Psoas muscle (tissue), 8 donors: ENCODE measurements around the gene KIAA1217. TPM values are rescaled to one million over a fixed set of nuclear protein-coding genes. Genes with fewer than 3 reads are reported as not detected.

ENCODE experiments used
- ATAC-seq, 4 donors: fragments of 200-7000 bp; cut with Tn5 transposase; one replicate each; pipeline ENCODE4 v1.9.1; 2020; ENCODE audit warnings: moderate library complexity in 3 of 4, mild to moderate bottlenecking in 2 of 4
- DNase-seq, 2 donors: peaks; one replicate each; pipeline ENCODE4 v3.0.0-alpha.2; 2020
- H3K27ac ChIP-seq: fragments of 200-600 bp; one replicate; pipeline ENCODE4 v1.8.0; 2022
- H3K27me3 ChIP-seq, 3 donors: fragments of 200-600 bp in 1 of 3; one replicate each; pipeline versions ENCODE4 v1.6.1 to v1.8.0; 2013 to 2022; ENCODE audit warnings: low read length in 2 of 3, mild to moderate bottlenecking in 2 of 3, moderate library complexity in 1 of 3; ENCODE audit not compliant: insufficient read depth in 3 of 3
- H3K36me3 ChIP-seq, 2 donors: fragments of 200-600 bp in 1 of 2; one replicate each; pipeline versions ENCODE4 v1.6.1 to v1.8.0; 2013 to 2022; ENCODE audit warnings: low read depth in 1 of 2, mild to moderate bottlenecking in 1 of 2, moderate library complexity in 1 of 2; ENCODE audit not compliant: insufficient read depth in 1 of 2
- H3K4me1 ChIP-seq: fragments of 200-600 bp; one replicate; pipeline ENCODE4 v1.8.0; 2022
- H3K4me3 ChIP-seq: fragments of 200-600 bp; one replicate; pipeline ENCODE4 v1.8.0; 2022; ENCODE audit warnings: mild to moderate bottlenecking
- H3K9me3 ChIP-seq: fragments of 200-600 bp; one replicate; pipeline ENCODE4 v1.8.0; 2022
- CTCF ChIP-seq: fragments of 200-600 bp; IDR thresholded peaks from one replicate; pipeline ENCODE4 v1.8.0; 2022; ENCODE audit warnings: antibody characterized with exemption
- WGBS, 3 donors: extraction: QIAGEN DNeasy Blood & Tissue Kit; methylation state at CpG; one replicate each; pipeline versions ENCODE4 v1.1.6 to v1.1.7; 2013; 5-methylcytosine and 5-hydroxymethylcytosine counted together
- intact Hi-C, 2 donors: fragments of 100-400 bp; cut with DNase I; formaldehyde crosslinking; loops; one replicate each; pipeline versions ENCODE4 v1.11.0 to v1.14.2; 2022
- polyA plus RNA-seq, 3 donors: library from polyadenylated mRNA; stranded (reverse); fragments of 200-250 nt; gene quantifications; one replicate each; pipeline ENCODE4 v1.2.3, GENCODE V29; 2013
- total RNA-seq, 4 donors: library from RNA; stranded (reverse); fragmentation: NEBNext Ultra II Directional in 2 of 4; extraction: Animal tissue kit (Norgen Biotek cat#: 25700) in 2 of 4; gene quantifications; one replicate each; pipeline versions ENCODE4 v1.2.1 to v1.2.4, GENCODE V29; 2021 to 2023
- donor health status: healthy with polysubstance abuse.
- donor health status: DM: no; HTN: no; CAD: no; lungs with moderate emphysema.
- donor health status: Bipolar disorder and iron deficiency.
- donor health status: healthy.
- donor health status: DM: yes; HTN: yes; CAD: no.
- donor health status: DM: no; HTN: no; CAD: no.
- donor health status: DM: no; HTN: no; CAD: no.
- donor health status: DM: yes; HTN: yes; CAD: no.

The KIAA1217 gene
- total and polyA plus RNA-seq, 7 donors = 8.9 to 169 (median 65.9) TPM

DNA sequence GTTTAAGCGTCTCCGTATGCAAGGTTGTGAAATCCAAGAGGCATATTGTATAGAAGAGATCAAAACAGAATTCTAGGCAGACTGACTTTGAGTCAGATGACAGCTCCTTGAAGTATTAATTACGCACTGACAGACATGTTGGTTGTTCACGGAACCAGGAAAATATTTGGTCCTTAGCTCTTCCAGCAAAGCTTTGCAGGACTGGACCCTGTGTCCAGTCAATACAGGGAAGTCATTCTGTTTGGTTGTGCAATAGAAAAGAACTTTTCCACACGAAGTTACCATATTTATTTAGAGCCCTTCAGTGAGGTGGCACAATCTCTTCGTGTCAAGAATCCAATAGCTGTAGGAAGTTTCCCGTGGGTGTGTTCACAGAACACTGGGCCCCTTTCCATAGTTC, 309.5 kb downstream of the KIAA1217 start:
- no peak for TF ChIP-seq CTCF
- Histone ChIP-seq H3K36me3 (peaks cover 0 to 80% of the 10 kb centered on the region in 2 donors), H3K27me3 (no peaks in the 10 kb centered on the region), H3K27ac (peak overlapping the region; percentile 59), H3K9me3 (no peaks in the 10 kb centered on the region), H3K4me1 (peaks cover 16% of the 10 kb centered on the region), H3K4me3 (no peak overlapping the region)
- intact Hi-C loops = loop anchor here (2.0 to 5.0 kb wide), 4 partner anchors 136 to 526 kb away; no protein-coding TSS in a partner anchor
- 23 to 62% (median 37%) methylated on average over 7 of the region's 7 CpGs for WGBS, 3 donors
- no peak for DNase-seq
- peak; percentile 45 to 61 (median 54) for ATAC-seq

DNA sequence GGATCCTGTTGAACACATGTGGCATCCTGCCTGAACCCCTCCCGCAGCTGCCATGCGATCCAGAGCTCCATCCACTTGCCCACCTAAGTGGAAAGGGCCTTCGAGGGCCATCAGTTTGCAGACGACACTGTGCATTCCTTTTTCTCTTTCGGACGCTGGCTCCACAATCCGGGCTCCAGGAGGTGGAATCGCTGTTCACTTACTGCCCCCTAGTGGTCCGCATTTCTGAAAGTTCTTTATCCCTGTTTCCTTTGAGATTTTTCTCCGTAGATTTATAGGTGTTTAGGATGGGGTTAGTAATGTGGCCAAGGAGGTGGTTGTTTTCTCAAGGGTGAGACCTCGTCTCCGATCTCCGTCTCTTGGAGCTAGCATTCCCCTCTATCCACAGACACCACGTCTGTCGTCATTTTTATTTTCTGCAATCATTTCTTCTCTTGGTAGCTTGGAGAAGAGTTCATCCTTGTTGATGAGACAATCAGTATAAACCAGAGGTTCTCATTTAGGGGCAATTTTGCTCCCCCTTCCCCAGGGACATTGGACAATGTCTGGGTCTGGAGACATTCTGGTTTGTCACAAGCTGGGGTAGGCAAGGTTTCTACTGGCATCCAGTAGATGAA, 310.2 kb downstream of the KIAA1217 start:
- Histone ChIP-seq H3K36me3 (peaks cover 0 to 80% of the 10 kb centered on the region in 2 donors), H3K4me1 (peaks cover 16% of the 10 kb centered on the region), H3K27ac (peak overlapping the region; percentile 59), H3K27me3 (no peaks in the 10 kb centered on the region), H3K9me3 (no peaks in the 10 kb centered on the region), H3K4me3 (no peak overlapping the region)
- TF ChIP-seq CTCF = peak; percentile 77
- DNase-seq = peak; percentile 27 to 67
- peak; percentile 64 to 79 (median 75) for ATAC-seq
- WGBS, 3 donors = 20 to 25% (median 24%) methylated on average over 15 of the region's 15 CpGs
- intact Hi-C loops = loop anchor here (2.0 to 5.0 kb wide), 4 partner anchors 137 to 527 kb away; no protein-coding TSS in a partner anchor

DNA sequence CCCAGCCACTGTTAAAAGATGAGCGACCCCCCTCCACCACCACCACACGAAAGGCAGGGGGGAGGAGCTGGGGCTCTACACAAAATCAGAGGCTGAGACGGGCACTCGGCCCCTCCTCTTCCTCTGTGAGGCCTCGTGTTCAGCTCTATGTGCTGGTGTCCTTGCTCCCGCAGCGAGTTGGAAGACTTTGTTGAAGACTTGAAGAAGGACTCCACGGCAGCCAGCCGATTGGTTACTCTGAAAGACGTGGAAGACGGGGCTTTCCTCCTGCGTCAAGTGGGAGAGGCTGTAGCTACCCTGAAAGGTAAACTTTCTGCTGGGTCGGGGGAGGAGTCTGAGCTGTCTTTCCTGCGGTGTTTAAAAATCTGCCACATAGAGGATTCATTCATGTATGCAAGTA, 311.0 kb downstream of the KIAA1217 start:
- peaks cover 16% of the 10 kb centered on the region for H3K4me1 ChIP-seq
- no peaks in the 10 kb centered on the region for H3K27me3 ChIP-seq
- DNase-seq (no peak), ATAC-seq (no peak)
- H3K9me3 ChIP-seq = no peaks in the 10 kb centered on the region
- intact Hi-C loops = loop anchor here (2.0 to 10.0 kb wide), 6 partner anchors 138 to 528 kb away; no protein-coding TSS in a partner anchor
- H3K27ac ChIP-seq = no peak overlapping the region
- 77 to 84% (median 81%) methylated on average over 14 of the region's 14 CpGs for WGBS, 3 donors
- TF ChIP-seq CTCF = no peak
- peaks cover 0 to 80% of the 10 kb centered on the region in 2 donors for H3K36me3 ChIP-seq
- H3K4me3 ChIP-seq = no peak overlapping the region

DNA sequence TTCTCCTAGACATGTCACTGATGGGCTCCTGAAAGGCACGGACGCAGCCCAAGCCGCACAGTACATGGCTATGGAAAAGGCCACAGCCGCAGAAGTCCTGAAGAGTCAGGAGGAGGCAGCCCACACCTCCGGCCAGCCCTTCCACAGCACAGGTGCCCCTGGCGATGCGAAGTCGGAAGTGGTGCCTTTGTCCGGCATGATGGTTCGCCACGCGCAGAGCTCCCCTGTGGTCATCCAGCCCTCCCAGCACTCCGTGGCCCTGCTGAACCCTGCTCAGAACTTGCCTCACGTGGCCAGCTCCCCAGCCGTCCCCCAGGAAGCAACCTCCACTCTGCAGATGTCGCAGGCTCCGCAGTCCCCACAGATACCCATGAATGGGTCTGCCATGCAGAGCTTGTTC, 315.4 kb downstream of the KIAA1217 start:
- 92 to 96% (median 95%) methylated on average over 17 of the region's 17 CpGs for WGBS, 3 donors
- intact Hi-C loops = loop anchor here (5.0 to 10.0 kb wide), 2 partner anchors 152 to 310 kb away; no protein-coding TSS in a partner anchor
- no peaks in the 10 kb centered on the region for H3K27me3 ChIP-seq

More for the DNA sequence above, 315.4 kb downstream of the KIAA1217 start:
- Histone ChIP-seq H3K4me1 (no peaks in the 10 kb centered on the region), H3K36me3 (peaks cover 0 to 91% of the 10 kb centered on the region in 2 donors), H3K9me3 (no peaks in the 10 kb centered on the region), H3K4me3 (no peak overlapping the region), H3K27ac (no peak overlapping the region)
- no peak for ATAC-seq
- no peak for DNase-seq
- no peak for TF ChIP-seq CTCF
